ENCODE data around the gene MYH4. TPM values are rescaled to one million over a fixed set of nuclear protein-coding genes. Genes with fewer than 3 reads are reported as not detected.

The MYH4 gene
- total and polyA plus RNA-seq, 10 of the 15 experiments (the other 5 are each of a cell fraction or from before 2014, with no cell fraction given): not detected

DNA sequence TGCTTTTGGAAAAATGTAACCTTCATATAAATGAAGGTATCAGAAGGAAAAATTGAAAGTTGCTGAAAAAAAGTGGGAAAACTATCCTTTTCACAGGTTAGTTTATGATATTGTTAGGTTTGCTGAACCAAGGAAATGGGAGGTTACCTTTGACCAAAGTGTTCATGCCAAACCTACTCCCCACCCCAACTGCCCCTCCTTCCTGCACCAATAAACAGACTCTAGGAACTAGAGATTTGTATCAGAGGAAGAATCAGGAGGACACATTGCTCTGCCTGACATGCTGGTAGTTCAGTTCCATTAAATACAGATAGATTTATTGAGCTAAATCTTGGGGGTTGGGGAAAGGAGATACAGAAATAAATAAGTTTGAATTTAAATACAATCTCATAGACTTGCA is 65.8 kb downstream of the MYH4 start (continued):
- TF ChIP-seq TCF7 (IDR thresholded peaks at IDR 0.05; ENCODE audit: borderline replicate concordance): no peak

- in situ Hi-C loops (cut with MboI) (no loop called here), intact Hi-C loops (cut with micrococcal nuclease; ENCODE audit: unreplicated experiment) (no loop called here)
- H3K27ac ChIP-seq (ENCODE audit: control insufficient read depth, insufficient read depth): no peak overlapping the region
- no peak for TF ChIP-seq E2F8 (IDR thresholded peaks at IDR 0.05; ENCODE audit: low read depth, partially characterized antibody)
- no peak for TF ChIP-seq MEF2A (IDR thresholded peaks at IDR 0.05; ENCODE audit: insufficient read depth, low read depth, low read length)
- TF ChIP-seq HDAC2 (IDR thresholded peaks at IDR 0.05): no peak
- TF ChIP-seq NR2C2 (IDR thresholded peaks at IDR 0.05; ENCODE audit: borderline replicate concordance, control insufficient read depth, insufficient read length, low read depth): no peak
- TF ChIP-seq NR2C1 (IDR thresholded peaks at IDR 0.05): no peak
- no peak for TF ChIP-seq POLR2A (IDR thresholded peaks at IDR 0.05; ENCODE audit: low read depth, low read length)
- no peak for TF ChIP-seq EZH2 (IDR thresholded peaks at IDR 0.05; ENCODE audit: borderline replicate concordance, control insufficient read depth, low read depth, low read length)
- no peak for TF ChIP-seq CBX5 (IDR thresholded peaks at IDR 0.05; ENCODE audit: low read depth)
- no TSS peak for BruUV-seq (replicated peaks)
- no peaks in the 10 kb centered on the region for H3K79me2 ChIP-seq (ENCODE audit: control insufficient read depth, insufficient read depth, low read length)
- 50% methylated on average over 9 of the region's 9 CpGs for WGBS (ENCODE audit: insufficient coverage, insufficient replicate concordance, low lambda C conversion rate, missing lambda C conversion rate)
- H3K4me3 ChIP-seq: no peak overlapping the region
- DNase-seq (ENCODE audit: low read depth, low spot score) (no peak), FAIRE-seq (no peak), ATAC-seq (no peak)
- POLR2A ChIA-PET: no interaction called here
- H2AFZ ChIP-seq (ENCODE audit: control insufficient read depth, low read depth, low read length): no peak overlapping the region
- H3K27me3 ChIP-seq (replicated peaks in 1 of 2; ENCODE audit: control insufficient read depth in 2 of 2, insufficient read depth in 2 of 2, low read length in 1 of 2): no peaks in the 10 kb centered on the region; a peak in 2 of 4 replicates
- SMC1A ChIA-PET (ENCODE audit: uncharacterized antibody, unreplicated experiment): no interaction called here
- CTCF ChIA-PET: no interaction called here
- H4K20me1 ChIP-seq (ENCODE audit: control insufficient read depth, insufficient read depth): no peaks in the 10 kb centered on the region
- H3K9me3 ChIP-seq (replicated peaks; ENCODE audit: control insufficient read depth, insufficient read depth, low read length): no peaks in the 10 kb centered on the region
- RAD21 ChIA-PET (ENCODE audit: unreplicated experiment): no interaction called here
- no peaks in the 10 kb centered on the region for H3K36me3 ChIP-seq (ENCODE audit: control insufficient read depth in 2 of 2, insufficient read depth in 2 of 2, low read length in 1 of 2)
- no peak overlapping the region for H3K9ac ChIP-seq (ENCODE audit: control insufficient read depth, insufficient read depth, low read length)
- no peak overlapping the region for H3K4me2 ChIP-seq (ENCODE audit: control insufficient read depth, insufficient read depth)
- H3K4me1 ChIP-seq (ENCODE audit: control insufficient read depth, insufficient read depth, low read length): no peaks in the 10 kb centered on the region
Measured at GRCh38 chr17:10398352-10398751, 71.0 kb downstream of the MYH4 start.
